SIG-M5 treated with dmso at 0.1 percent for 504 hours (cell line): Measurements from ENCODE around the gene CHAF1A.
A peak's percentile ranks its signal among the peaks of the same experiment; 100 is the strongest.

Source experiments
- DNase-seq: peaks from one replicate; lab custom pipeline; 2025; ENCODE audit not compliant: unreplicated experiment; lab: John Stamatoyannopoulos, UW

The CHAF1A gene

DNA sequence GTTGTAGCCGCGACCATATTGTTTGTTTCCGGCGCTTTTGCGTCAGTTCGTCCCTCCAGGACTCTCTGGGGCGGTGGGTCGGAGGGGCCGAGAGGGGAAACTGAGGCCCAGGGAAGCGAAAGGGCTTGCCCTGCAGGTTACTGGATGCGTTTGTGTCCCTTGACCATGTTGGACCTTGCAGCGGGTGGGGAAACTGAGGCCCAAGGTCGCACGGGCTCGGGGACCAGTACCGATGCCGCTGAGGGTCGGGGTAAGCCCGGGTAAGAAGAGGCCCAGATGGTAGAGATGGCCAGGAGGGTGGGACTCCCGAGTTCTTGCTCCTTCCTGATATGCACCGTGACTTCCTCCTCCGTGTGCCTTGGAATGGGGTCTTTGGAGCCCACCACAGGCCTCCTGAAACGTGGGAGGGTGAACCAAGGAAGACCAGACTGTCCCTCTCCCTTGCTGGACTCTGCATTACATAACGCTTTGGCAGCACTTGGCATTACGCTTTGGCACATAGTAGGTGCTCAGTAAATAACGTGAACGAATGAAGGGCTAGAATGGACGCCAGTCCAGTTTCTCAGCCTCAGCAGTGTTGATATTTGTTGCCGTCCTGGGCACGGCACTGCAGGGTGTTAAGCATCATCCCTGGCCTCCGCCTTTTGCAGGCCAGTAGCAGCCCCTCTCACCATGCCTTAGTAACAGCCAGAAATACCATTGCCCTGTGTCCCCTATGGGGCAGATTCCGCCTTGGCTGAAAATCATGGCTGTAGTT, 743 bp downstream of the CHAF1A start:
- DNase-seq = peak; percentile 27

DNA sequence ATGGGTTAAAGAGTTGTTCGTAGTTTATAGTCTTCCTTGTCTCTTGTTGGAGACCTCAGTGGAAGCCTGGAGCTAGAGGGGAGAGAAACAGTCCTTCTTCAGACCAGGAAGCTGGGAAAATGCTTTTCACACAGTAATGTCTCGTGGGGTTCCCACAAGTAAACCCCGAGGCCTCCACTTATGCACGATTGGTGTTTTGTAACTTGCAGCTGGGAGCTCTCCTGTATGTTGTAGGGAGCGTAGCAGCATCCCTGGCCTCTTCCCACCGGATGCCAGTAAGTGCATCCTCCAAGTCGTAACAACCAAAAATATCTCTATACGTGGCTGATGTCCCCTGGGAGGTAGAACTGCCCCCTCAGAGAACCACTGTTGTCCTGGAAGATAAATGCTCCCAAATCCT, 3.5 kb downstream of the CHAF1A start:
- DNase-seq = no peak

DNA sequence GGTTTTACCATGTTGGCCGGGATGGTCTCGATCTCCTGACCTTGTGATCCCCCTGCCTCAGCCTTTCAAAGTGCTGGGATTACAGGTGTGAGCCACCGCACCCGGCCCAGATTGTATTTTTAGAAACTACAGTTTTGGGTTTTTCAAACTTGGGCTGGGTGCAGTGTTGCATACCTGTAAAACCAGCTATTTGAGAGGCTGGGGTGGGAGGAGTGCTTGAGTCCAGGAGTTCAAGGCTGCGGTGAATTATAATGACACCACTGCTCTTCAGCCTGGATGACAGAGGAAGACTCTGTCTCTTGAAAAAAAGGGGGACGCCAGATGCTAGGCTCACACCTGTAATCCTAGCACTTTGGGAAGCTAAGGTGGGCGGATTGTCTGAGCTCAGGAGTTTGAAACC, 4.2 kb downstream of the CHAF1A start:
- DNase-seq = no peak

DNA sequence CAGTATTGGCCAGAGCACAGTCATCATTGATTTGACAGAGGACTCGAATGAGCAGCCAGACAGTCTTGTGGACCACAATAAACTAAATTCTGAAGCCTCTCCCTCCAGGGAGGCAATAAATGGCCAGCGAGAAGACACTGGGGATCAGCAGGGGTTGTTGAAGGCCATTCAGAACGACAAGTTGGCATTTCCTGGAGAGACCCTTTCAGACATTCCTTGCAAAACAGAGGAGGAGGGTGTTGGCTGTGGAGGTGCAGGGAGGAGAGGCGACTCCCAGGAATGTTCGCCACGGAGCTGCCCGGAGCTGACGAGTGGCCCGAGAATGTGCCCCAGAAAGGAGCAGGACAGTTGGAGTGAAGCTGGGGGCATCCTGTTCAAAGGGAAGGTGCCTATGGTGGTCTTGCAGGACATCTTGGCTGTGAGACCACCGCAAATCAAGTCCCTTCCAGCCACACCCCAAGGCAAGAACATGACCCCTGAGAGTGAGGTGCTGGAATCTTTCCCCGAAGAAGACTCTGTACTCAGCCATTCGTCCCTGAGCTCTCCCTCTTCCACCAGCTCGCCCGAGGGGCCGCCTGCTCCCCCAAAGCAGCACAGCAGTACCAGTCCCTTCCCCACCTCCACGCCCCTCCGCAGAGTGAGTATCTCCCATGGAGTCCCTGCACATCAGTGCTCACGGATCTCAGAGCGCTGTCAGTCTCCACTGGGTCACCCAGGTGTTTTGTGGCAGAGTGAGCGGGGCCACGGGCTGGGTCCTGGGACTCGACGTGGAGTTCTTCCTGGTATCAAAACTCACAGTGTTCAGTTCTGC, 6.9 kb downstream of the CHAF1A start:
- no peak for DNase-seq

DNA sequence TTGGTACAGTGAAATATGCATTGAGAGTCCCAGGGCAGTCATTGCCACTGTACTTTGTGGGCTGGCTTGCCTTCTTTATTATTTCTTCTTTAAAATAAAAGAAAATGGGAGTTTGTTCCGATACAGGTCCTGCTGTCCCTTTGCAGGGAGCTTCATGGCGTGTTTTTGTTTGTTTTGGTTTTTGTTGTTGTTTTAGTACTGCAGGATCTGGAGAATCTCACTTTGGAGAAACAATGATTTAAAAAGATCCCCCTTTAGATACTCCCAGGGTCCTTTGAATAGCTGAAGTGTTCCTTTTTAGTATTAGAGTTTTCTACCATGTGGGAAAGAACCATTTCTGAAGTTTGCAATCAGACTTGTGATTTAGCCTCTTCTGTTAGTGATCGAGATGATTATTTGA, 11.1 kb downstream of the CHAF1A start:
- no peak for DNase-seq

DNA sequence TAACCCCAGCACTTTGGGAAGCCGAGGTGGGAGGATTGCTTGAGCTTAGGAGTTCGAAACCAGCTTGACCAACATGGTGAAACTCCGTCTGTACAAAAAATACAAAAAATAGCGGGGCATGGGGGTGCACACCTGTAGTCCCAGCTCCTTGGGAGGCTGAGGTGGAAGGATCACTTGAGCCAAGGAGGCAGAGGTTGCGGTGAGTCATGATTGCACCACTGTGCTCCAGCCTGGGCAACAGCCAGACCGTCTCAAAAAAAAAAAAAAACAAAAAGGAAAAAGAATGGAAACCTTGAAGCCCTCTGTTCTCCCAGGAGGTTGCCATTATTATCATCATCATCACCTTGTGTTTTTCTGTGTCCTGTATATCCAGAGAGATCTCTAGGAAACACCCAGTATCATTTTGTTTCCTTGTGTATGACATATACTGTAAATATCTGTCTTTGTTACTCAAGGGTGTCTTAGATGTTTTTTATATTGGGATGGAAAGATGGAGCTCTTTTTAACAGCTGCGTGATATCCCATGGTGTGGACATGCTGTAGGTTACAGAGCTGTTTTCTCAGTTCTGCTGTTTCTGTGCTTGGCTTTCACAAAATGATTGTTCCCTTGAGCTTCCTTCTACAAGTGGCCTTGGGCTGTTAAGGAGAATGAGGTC, 11.8 kb downstream of the CHAF1A start:
- DNase-seq = no peak

DNA sequence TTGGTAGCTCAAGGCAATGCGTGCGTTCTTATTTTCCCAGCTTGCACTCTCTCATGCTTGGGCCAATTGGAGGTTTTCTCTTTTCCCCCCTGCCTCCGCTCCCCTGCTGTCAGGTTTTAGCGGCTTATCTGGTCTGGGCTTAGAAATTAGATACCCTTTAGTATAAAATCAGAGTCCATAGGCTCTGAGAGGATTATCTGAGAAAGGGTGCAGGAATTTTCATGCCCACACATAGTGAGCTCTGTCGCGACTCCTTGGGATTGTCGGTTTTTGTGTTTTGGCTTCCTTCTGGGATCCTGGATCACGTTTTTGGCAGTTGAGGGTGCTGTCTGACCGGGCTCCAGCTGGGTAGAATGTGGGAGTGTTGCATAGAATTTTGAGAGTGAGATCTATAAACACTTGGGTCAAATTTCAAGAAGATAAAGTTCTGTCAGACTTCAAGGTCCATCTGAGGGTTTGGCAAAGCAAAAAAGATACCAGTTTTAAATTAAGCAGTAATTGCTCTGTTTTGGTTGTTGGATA, 12.4 kb downstream of the CHAF1A start:
- no peak for DNase-seq

DNA sequence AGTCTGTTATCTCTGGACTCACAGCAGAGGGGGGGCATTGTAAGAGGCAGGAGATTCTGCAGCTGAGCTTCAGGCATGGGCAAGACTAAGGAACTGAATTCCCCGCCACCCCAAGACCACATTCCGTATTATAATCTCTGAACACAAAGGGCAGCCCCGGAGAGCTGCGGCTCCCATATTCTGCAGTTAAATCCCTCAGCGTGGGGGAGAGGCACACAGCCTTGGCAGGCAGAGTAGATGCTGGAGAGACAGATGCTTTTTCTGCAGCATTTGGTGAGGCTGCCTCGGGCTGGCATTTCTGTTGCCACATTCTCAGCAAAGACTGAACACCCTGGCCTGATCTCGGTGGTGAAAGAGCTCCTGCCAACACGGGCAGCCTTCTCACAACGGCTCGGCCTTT, 12.9 kb downstream of the CHAF1A start:
- no peak for DNase-seq

DNA sequence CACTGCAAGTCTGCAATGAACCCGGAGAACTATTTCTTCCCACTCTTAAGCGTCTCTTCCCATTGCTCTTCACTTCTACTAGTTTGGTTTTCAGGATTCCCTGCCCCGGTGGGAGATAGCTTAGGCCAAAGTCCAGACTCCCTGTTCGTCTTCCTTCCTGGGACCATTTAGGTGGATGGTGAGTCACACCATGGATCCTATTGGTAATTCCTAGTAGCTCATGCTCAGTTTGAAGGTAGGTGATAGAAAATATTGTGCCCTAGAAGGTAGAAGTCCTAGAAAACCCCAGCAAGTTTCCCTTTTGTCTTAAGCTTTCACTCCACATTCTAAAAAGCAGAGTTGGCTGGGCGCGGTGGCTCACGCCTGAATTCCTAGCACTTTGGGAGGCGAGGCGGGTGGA, 13.8 kb downstream of the CHAF1A start:
- no peak for DNase-seq

DNA sequence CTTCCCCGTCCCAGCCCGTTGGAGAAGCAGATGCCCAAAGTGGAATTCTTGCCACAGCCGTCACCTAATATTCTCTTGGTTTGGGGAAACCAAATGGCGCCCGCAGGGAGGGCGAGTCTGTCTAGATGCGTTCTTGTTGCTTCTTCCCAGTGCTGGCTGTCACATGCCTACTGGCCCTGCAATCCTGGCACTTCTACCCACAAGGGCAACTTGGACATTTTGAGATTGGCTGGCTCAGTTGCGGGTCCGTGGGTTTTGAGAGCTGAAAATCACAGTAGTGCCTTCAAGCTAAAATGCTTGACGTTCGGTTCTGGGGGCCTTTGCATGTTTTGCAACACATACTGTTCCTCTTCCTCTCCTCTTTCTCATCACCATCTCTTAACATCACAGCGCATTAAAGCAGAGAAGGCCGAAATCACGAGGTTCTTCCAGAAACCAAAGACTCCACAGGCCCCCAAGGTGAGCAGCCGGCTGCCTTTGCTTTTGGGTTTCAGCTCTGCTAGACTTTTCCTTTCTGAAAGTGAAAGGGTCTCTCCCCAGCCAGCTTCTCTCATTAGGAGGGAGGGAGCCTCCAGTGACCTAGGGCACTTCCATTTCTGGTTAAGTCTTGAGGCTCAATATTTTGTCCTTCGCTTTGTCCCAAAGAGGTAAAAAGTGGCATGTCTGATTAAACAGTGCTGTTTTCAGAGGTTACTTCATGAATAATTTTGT, 21.1 kb downstream of the CHAF1A start:
- DNase-seq = no peak

DNA sequence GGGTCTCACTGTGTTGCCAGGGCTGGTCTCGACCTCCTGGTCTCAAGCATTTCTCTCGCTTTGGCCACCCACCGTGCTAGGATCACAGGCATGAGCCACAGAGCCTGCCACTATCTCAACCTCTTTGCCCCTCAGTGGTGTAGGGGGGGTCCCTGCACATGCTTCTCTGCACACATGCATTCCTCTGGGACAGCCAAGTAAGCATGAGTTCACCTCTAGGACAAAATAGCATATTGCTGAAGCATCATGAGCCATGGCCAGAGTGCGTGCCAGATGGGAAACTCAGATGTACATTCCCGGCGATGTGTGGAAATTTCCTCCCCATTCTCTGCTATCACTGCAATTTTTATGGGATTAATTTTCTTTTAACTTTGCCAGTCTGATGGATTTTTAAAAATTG, 23.1 kb downstream of the CHAF1A start:
- no peak for DNase-seq

DNA sequence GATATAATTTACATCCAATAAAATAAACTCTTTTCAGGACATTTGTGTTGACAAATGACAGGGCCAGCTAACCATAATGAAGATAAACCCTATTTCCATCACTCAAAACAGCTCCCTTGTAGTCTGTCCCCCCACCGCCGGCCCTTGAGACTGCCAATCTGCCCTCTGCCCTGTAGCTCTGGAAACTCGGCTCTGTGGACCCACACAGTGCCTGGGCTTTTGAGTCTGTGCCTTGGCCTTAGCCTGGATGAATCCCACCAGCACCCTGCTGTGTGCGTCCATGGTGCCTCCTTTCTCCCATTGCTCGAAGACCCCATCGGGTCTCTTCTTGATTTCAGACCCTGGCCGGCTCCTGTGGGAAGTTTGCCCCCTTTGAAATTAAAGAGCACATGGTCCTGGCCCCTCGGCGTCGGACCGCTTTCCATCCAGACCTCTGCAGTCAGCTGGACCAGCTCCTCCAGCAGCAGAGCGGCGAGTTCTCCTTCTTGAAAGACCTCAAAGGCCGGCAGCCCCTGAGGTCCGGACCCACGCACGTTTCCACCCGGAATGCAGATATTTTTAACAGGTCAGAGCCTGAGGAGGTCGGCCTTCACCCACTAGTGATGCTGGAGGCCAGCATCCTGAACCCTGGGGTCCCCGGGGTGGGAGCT, 26.0 kb downstream of the CHAF1A start:
- DNase-seq = no peak

DNA sequence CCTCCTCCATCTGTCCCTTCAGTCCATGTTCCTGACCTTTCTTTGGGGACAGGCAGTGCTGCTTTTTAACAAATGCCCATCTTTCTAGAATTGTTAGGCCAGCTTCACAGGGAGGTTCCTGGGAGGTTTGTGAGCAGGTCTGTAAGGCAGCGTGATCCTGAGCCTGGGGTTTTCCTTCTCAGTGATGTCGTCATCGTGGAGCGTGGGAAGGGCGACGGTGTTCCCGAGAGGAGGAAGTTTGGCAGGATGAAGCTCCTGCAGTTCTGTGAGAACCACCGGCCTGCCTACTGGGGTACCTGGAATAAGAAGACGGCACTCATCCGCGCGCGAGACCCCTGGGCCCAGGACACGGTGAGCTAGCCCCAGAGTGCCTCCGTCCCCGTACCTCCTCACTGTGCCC, 26.8 kb downstream of the CHAF1A start:
- DNase-seq = no peak

DNA sequence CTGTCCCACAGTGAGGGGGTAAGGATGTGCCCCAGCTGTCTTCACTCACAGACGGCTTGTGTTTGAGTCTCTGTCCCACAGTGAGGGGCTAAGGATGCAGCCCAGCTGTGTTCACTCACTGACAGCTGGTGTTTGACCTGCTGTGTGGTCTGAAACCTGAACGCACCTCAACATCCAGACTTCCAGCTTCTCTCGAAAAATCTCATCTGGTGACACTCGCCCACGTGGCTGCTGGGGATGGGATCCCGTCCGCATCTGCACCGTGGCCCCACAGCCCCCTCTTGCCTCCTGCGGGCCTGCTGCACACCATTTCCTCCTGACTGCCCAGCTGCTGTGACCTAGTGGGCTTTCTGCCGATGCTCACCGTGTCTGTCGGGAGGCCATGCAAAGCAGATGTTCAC, 27.3 kb downstream of the CHAF1A start:
- DNase-seq = no peak

DNA sequence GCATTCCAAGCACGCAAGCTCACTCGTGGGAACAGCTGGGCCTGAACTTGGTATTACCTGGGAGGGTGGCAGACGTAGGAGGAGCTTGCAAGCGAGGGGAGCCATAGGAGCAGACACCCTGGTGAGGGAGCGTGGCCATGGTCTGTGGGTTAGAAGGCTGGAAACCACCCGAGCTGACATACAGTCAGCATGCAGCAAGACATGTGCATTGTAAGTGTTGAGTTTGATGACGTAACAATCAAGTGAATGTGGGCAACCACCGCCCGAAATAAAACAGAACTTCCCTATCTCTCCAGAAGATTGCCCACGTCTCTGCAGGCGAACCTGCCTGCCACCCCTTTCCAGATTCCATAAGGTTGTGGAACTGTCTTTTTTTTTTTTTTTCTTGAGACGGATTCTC, 28.3 kb downstream of the CHAF1A start:
- peak; percentile 69 for DNase-seq

DNA sequence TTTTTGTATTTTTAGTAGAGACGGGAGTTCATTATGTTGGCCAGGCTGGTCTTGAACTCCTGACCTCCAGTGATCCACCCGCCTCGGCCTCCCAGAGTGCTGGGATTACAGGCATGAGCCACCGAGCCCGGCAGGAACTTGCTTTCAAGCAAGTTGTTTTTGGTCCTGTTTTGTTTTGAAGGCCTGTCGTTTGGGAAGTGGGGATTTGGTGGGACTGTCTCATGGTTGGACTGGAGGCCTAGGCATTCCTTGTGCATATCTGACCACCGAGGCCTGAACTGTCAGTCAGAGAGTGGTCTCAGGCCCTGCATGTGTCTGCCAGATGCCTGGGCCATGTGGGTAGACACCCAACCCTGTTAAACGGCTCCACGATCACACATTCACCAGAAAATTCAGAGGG, 28.9 kb downstream of the CHAF1A start:
- DNase-seq = no peak

DNA sequence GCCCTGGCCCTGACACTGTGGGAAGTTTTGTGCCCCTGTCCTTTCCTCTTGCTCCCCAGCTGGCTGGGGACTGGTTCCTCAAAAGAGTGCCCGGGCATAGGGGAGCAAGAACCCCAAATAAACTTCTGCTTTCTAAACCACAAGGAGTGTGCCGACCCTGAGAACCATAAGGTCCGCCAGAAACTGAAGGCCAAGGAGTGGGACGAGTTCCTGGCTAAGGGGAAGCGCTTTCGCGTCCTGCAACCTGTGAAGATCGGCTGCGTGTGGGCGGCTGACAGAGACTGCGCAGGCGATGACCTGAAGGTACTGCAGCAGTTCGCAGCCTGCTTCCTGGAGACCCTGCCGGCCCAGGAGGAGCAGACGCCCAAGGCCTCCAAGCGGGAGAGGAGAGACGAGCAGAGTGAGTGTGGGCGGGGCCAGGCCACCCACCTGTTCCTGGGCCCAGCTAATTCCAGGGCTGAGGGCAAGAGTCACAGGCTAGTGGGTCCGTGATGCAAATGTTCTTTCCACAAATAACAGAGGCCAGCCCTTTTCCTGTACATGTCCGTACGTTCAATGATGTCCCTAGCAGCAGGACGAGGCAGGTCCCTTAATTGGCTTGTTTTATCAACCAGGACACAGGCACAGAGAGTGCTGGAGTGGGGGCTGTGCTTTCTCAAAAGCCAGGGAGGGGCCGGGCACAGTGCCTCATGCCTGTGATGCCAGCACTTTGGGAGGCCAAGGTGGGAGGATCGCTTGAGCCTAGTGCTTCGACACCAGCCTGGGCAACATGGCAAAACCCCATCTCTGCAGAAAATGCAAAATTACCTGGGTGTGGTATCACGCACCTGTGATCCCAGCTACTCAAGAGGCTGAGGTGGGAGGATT, 29.6 kb downstream of the CHAF1A start:
- peak; percentile 42 for DNase-seq

DNA sequence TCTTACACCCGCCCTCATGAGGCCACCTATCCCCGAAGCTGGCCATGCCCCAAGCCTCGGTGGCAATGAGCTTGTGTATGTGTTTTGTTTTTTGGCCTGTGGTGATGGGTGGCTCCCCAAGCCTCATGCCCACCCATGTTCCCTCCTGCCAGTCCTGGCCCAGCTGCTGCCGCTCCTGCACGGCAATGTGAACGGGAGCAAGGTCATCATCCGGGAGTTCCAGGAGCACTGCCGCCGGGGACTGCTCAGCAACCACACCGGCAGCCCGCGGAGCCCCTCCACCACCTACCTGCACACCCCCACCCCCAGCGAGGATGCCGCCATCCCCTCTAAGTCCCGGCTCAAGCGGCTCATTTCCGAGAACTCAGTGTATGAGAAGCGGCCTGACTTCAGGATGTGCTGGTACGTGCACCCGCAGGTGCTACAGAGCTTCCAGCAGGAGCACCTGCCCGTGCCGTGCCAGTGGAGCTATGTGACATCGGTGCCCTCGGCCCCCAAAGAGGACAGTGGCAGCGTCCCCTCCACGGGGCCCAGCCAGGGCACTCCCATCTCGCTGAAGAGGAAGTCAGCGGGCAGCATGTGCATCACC, 30.6 kb downstream of the CHAF1A start:
- no peak for DNase-seq

DNA sequence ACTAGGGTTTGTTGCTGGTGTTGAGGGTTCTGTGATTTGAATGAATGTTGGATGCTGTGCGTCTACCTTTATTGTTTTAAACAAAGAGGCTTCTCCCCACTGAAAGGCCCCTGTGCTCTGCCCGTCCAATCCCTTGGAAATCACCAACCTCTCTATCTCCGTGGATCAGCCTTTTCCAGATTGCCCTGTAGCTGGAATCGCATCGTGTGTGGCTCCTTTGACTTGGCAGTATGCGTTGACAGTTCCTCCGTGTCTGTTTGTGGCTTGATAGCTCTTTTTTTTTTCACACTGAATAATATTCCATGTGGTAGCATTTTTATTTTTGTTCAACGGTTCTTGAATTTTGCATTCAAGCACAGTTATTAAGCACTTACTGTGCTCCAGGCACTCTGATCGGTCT, 32.0 kb downstream of the CHAF1A start:
- DNase-seq = no peak
